ENCODE measurements around the gene MACIR.

MACIR gene

GRCh38 chr5:103293719-103294118 is 35.2 kb downstream of the MACIR start:
- no peak for DNase-seq

DNA sequence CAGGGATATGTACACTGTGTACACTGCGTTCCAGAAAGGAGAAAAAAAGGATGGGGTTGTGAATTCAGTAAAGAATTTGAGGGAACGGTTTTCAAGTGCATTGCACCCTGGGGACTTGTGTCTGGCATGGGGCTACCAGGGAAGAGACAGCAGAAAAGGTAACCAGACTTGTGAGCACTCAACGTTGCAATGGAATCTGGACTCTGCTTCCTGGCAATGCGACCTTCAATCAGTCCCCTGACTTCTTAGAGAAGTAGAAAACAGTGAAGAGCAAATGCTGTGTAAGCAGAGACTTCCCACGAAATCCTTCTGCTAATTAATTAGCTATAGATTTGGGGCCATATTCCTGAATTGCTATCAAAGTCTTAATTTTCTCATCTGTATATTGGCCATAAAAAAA is 36.3 kb downstream of the MACIR start:
- DNase-seq = no peak

GRCh38 chr5:103295424-103295823 is 36.9 kb downstream of the MACIR start:
- no peak for DNase-seq

- DNase-seq = no peak
These were observed 37.3 kb downstream of the MACIR start for GRCh38 chr5:103295871-103296270.

GRCh38 chr5:103298117-103298516 is 39.6 kb downstream of the MACIR start:
- DNase-seq = no peak

GRCh38 chr5:103298607-103299188 is 40.1 kb downstream of the MACIR start:
- no peak for DNase-seq

DNA sequence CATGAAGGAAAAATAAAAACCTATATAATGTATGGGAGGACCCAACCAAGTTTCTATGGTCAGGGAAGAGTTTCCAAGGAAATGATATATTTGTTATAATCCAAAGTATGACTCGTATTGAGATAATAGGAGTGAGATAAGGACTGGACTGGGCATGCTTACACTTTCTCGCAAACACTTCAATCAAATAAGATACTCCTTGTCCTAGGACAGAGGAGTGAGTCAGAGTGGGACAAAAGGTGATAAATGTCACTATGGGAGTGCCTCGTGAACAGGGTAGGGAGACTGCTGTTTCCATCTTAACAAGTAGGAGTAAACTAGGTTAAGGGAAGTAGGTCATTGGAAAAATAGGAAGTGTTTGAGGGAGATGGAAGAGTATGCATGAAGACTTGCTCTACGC is 47.2 kb downstream of the MACIR start:
- DNase-seq = no peak

GRCh38 chr5:103307470-103307869 is 48.9 kb downstream of the MACIR start:
- no peak for DNase-seq

DNA sequence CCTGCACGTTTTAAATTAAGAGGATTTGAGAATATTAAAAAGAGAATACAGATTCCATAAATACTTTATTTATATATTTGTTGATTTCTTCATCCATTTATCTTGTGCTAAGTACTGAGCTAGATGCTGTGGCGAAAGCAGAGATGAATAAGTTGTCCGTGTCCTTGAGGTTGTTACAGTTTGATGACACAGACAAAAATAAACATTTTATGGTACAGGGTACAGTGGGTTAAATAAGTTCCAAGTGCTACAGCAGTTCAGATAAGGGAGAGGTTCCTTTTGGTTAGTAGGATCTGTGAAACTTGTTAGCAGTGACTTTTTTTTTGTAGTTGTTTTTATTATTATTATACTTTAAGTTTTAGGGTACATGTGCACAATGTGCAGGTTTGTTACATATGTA is 50.2 kb downstream of the MACIR start:
- DNase-seq = no peak

DNA sequence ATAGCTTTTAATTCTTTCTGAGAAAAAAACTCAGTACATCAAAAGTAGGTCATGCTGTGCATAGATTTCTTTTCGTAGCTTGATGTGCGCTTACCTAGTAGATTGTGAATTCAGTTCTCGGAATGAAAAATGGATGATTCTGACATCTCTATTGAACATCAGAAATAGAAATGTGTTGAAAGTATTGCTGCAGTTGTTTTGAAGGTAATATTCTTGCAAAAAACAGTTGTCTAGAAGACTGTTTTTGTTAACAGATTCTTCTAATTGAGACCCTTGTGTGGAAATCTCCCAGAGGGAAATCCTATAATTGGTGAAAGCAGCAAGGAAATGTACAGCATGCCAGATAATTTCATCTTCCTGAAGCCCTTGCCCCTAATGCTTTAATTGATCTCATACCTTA is 54.5 kb downstream of the MACIR start:
- DNase-seq = no peak

GRCh38 chr5:103315455-103315854 is 56.9 kb downstream of the MACIR start:
- DNase-seq = no peak

DNA sequence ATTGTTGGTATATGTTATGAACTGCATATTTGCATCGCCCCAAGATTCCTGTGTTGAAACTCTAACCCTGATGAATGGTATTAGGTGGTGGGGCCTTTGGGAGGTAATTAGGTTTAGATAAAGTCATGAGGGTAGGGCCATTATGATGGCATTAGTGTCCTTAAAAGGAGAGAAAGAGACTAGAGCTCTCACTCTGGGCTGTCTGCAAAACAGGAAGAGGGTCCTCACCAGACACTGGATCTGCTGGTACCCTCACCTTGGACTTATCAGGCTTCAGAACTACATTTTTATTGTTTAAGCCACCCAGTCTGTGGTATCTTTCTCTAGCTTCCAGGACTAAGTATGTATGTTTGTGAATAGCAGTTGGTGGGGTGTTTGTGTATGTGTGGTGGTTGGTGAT is 68.9 kb downstream of the MACIR start:
- no peak for DNase-seq

DNA sequence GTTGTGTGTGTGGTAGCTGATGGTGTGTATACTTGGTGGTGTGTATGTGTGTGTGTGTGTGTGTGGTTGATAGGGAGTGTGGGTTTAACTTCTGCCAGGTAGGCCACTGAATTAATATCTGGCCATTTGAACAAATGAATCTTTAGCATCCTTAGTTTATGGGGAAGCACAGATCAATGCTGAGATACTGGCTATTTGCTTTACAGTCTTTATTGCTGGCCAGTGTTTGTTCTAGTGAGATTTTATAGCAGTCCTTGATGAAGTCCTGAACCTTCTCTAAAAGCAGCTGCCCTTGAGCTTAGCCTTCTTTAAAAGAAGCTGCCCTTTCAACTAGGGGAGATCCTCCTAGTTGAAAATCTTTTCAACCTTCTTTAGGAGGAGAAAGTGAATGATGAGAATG is 69.3 kb downstream of the MACIR start:
- DNase-seq = no peak

Data from NCI-H2029 (cell line).